HepG2 (cell line): ENCODE data around the gene MUC6. TPM values are rescaled to one million over a fixed set of nuclear protein-coding genes. Genes with fewer than 3 reads are reported as not detected.

Experiments used
- ATAC-seq: fragments of 200-7000 bp; cut with Tn5 transposase; 3 replicates; pipeline ENCODE4 v1.9.1; 2020; ENCODE audit warnings: mild to moderate bottlenecking, moderate library complexity
- BruUV-seq: library from RNA; stranded (reverse); fragments of 400-500 nt; replicated peaks from 2 replicates; lab custom pipeline; 2021; lab: Mats Ljungman, UMichigan
- CTCF ChIA-PET: fragments of 300-600 bp; formaldehyde crosslinking; extraction: SDS; loops from one replicate; lab custom pipeline; 2021; ENCODE audit warnings: low total read pairs, inconsistent platforms, low intra/inter-chr PET ratio; lab: Yijun Ruan, JAX
- POLR2A ChIA-PET: fragments of 350-600 bp; sonication (Branson Sonifier 250); formaldehyde crosslinking; loops from one replicate; lab custom pipeline; 2020; ENCODE audit warnings: antibody characterized with exemption, inconsistent platforms; lab: Yijun Ruan, JAX
- DNase-seq: peaks from one replicate; pipeline ENCODE4 v3.0.0-alpha.2; 2015; ENCODE audit warnings: low spot score
- FAIRE-seq: peaks from 3 replicates; lab custom pipeline; 2011; peaks lifted over from hg19 to GRCh38; lab: Jason Lieb, UNC
- H2AFZ ChIP-seq: one replicate; pipeline ENCODE4 v1.6.1; 2011; ENCODE audit warnings: low read length, inconsistent platforms
- H3K27ac ChIP-seq: fragments of 300-600 bp; 3 replicates; pipeline ENCODE4 v1.8.0; 2011; ENCODE audit warnings: mixed run types, mild to moderate bottlenecking, mixed read lengths, low read length, inconsistent platforms; ENCODE audit not compliant: insufficient read depth; ENCODE audit errors: extremely low read length
- H3K27me3 ChIP-seq, 2 experiments: fragments of 200-600 bp in 1 of 2; 2 replicates in 1 of 2; 3 replicates in 1 of 2; pipeline versions ENCODE4 v1.6.0 to v1.8.0; 2011; ENCODE audit warnings: low read length in 2 of 2, mild to moderate bottlenecking in 2 of 2, moderate library complexity in 2 of 2, inconsistent platforms in 1 of 2; ENCODE audit not compliant: insufficient read depth in 2 of 2, control insufficient read depth in 1 of 2
- H3K36me3 ChIP-seq, 2 experiments: fragments of 200-600 bp in 1 of 2; replicated peaks in 1 of 2; 2 replicates in 1 of 2; 3 replicates in 1 of 2; pipeline versions ENCODE4 v1.5.1 to v1.8.0; 2011; ENCODE audit warnings: low read length in 2 of 2, inconsistent platforms in 1 of 2; ENCODE audit not compliant: insufficient read depth in 2 of 2, control insufficient read depth in 1 of 2
- H3K4me1 ChIP-seq: 2 replicates; pipeline ENCODE4 v1.5.1; 2012; ENCODE audit warnings: low read length, inconsistent platforms; ENCODE audit not compliant: insufficient read depth
- H3K4me2 ChIP-seq: 2 replicates; pipeline ENCODE4 v1.6.0; 2011; ENCODE audit warnings: low read depth, low read length, inconsistent platforms
- H3K4me3 ChIP-seq, 3 experiments: fragments of 200-600 bp in 1 of 3; sonication (generic), shearing (Covaris generic) in 1 of 3; replicated peaks in 1 of 3; 2 replicates each; pipeline ENCODE4 v1.5.1; 2011 to 2016; ENCODE audit warnings: low read length in 3 of 3, inconsistent platforms in 2 of 3, low read depth in 2 of 3, mild to moderate bottlenecking in 2 of 3, control low read depth in 1 of 3, mixed read lengths in 1 of 3; ENCODE audit not compliant: insufficient read depth in 1 of 3
- H3K79me2 ChIP-seq: one replicate; pipeline ENCODE4 v1.6.1; 2011; ENCODE audit warnings: low read length, inconsistent platforms; ENCODE audit not compliant: insufficient read depth
- H3K9ac ChIP-seq: 2 replicates; pipeline ENCODE4 v1.6.0; 2011; ENCODE audit warnings: mild to moderate bottlenecking, low read depth, low read length, inconsistent platforms; ENCODE audit not compliant: insufficient read depth
- H3K9me3 ChIP-seq: 2 replicates; pipeline ENCODE4 v1.5.1; 2012; ENCODE audit warnings: mild to moderate bottlenecking, low read length
- H4K20me1 ChIP-seq: 2 replicates; pipeline ENCODE4 v1.6.0; 2011; ENCODE audit warnings: inconsistent platforms, mild to moderate bottlenecking, low read length, moderate library complexity; ENCODE audit not compliant: insufficient read depth
- BORCS8-MEF2B ChIP-seq: sonication (generic); formaldehyde crosslinking; IDR thresholded peaks from 2 replicates; pipeline ENCODE4 v1.8.0; 2022; ENCODE audit warnings: mild to moderate bottlenecking, missing genetic modification reagents
- DBP ChIP-seq: sonication (generic); formaldehyde crosslinking; IDR thresholded peaks from 2 replicates; pipeline ENCODE4 v1.4.0; 2020; ENCODE audit warnings: missing genetic modification reagents; ENCODE audit errors: not compliant biosample characterization
- ETV6 ChIP-seq: sonication (generic); formaldehyde crosslinking; conservative IDR thresholded peaks from 2 replicates; pipeline ENCODE4 v1.4.0; 2020; ENCODE audit warnings: missing genetic modification reagents
- HCFC1 ChIP-seq: fragments of 150-350 bp; IDR thresholded peaks from 2 replicates; pipeline ENCODE4 v1.6.1; 2014; ENCODE audit warnings: low read depth, low read length
- HNRNPLL ChIP-seq: fragments of 200-400 bp; formaldehyde crosslinking; IDR thresholded peaks from 2 replicates; pipeline ENCODE4 v1.6.1; 2017; ENCODE audit warnings: mild to moderate bottlenecking, low read depth, low read length; ENCODE audit not compliant: poor library complexity, severe bottlenecking
- KDM2A ChIP-seq: sonication (generic); formaldehyde crosslinking; IDR thresholded peaks from 2 replicates; pipeline ENCODE4 v1.4.0; 2020; ENCODE audit warnings: low read depth, missing genetic modification reagents, borderline replicate concordance
- NFYC ChIP-seq: IDR thresholded peaks from 2 replicates; pipeline ENCODE4 v1.6.1; 2016; ENCODE audit warnings: missing genetic modification reagents, missing compliant biosample characterization
- REPIN1 ChIP-seq: sonication (generic); formaldehyde crosslinking; IDR thresholded peaks from 2 replicates; pipeline ENCODE4 v1.8.0; 2022; ENCODE audit warnings: missing genetic modification reagents, low read depth, mild to moderate bottlenecking, borderline replicate concordance
- SNRNP70 ChIP-seq: fragments of 200-400 bp; formaldehyde crosslinking; IDR thresholded peaks from 2 replicates; pipeline ENCODE4 v1.6.1; 2017; ENCODE audit warnings: mild to moderate bottlenecking, low read depth, low read length, moderate library complexity
- TFDP2 ChIP-seq: sonication (generic); formaldehyde crosslinking; IDR thresholded peaks from 2 replicates; pipeline ENCODE4 v1.4.0; 2020; ENCODE audit warnings: missing genetic modification reagents
- ZNF142 ChIP-seq: sonication (generic); formaldehyde crosslinking; IDR thresholded peaks from 2 replicates; pipeline ENCODE4 v1.4.0; 2020; ENCODE audit warnings: missing genetic modification reagents
- ZNF317 ChIP-seq: sonication (generic); formaldehyde crosslinking; IDR thresholded peaks from 2 replicates; pipeline ENCODE4 v1.5.0; 2020; ENCODE audit warnings: mild to moderate bottlenecking, missing genetic modification reagents
- ZNF329 ChIP-seq: sonication (generic); formaldehyde crosslinking; IDR thresholded peaks from 2 replicates; pipeline ENCODE4 v1.9.0; 2021; ENCODE audit warnings: low read depth, mild to moderate bottlenecking, missing genetic modification reagents
- ZNF557 ChIP-seq: sonication (generic); formaldehyde crosslinking; IDR thresholded peaks from 2 replicates; pipeline ENCODE4 v1.4.0; 2020; ENCODE audit warnings: missing genetic modification reagents
- ZNF567 ChIP-seq: sonication (generic); formaldehyde crosslinking; IDR thresholded peaks from 2 replicates; pipeline ENCODE4 v1.8.1; 2023; ENCODE audit warnings: mild to moderate bottlenecking, missing genetic modification reagents, borderline replicate concordance
- ZNF761 ChIP-seq: sonication (generic); formaldehyde crosslinking; conservative IDR thresholded peaks from 2 replicates; pipeline ENCODE4 v1.4.0; 2020; ENCODE audit warnings: mild to moderate bottlenecking, missing genetic modification reagents
- ZNF83 ChIP-seq: sonication (generic); formaldehyde crosslinking; IDR thresholded peaks from 2 replicates; pipeline ENCODE4 v1.4.0; 2020; ENCODE audit warnings: missing genetic modification reagents, mild to moderate bottlenecking, borderline replicate concordance
- ZZZ3 ChIP-seq: sonication (generic); formaldehyde crosslinking; IDR thresholded peaks from 2 replicates; pipeline ENCODE4 v1.4.0; 2020; ENCODE audit warnings: missing genetic modification reagents, mild to moderate bottlenecking, borderline replicate concordance
- WGBS: methylation state at CpG from one replicate; pipeline ENCODE4 v1.1.6; 2017; ENCODE audit warnings: low lambda C conversion rate; 5-methylcytosine and 5-hydroxymethylcytosine counted together
- in situ Hi-C: cut with HindIII; loops from 2 replicates; pipeline ENCODE4 v1.10.0; 2017; ENCODE audit warnings: low pct_unique_long_range_greater_than_20kb; ENCODE audit not compliant: extremely low pct_ligation_motif_present
- intact Hi-C: fragments of 100-400 bp; cut with micrococcal nuclease; formaldehyde crosslinking; loops from one replicate; pipeline ENCODE4 v1.10.0; 2022; ENCODE audit not compliant: unreplicated experiment
- polyA plus RNA-seq, 8 experiments: library from polyadenylated mRNA; depleted of rRNA in 3 of 8; stranded (reverse) in 7 of 8; unstranded in 1 of 8; fragments of >200 nt; fragmentation: Illumina TruSeq in 4 of 8; extraction: Trizol in 4 of 8; gene quantifications; 2 replicates each; pipeline versions ENCODE4 v1.2.1 to v1.2.3, GENCODE V29; 2011 to 2016; ENCODE audit warnings: low read depth in 4 of 8, missing spikeins in 1 of 8, mixed read lengths in 1 of 8; ENCODE audit not compliant: insufficient read depth in 1 of 8
- total RNA-seq, 5 experiments: library from RNA; depleted of rRNA; stranded (reverse); fragments of >200 nt; fragmentation: Illumina TruSeq; extraction: Trizol; gene quantifications; 2 replicates each; pipeline ENCODE4 v1.2.3, GENCODE V29; 2016; ENCODE audit warnings: low read depth in 1 of 5

The MUC6 gene
- total and polyA plus RNA-seq, 2 of the 13 experiments (the other 11 are each of a cell fraction or from before 2014, with no cell fraction given): not detected

- ChIA-PET POLR2A (no interaction called here), CTCF (no interaction called here)
- H3K9me3 ChIP-seq: no peaks in the 10 kb centered on the region
- no peak overlapping the region for H3K4me2 ChIP-seq
- H4K20me1 ChIP-seq: 0 out of 2 replicates have a peak, but pooled peaks cover 4% of the 10 kb centered on the region
- H3K79me2 ChIP-seq: no peaks in the 10 kb centered on the region
- no peak overlapping the region for H3K27ac ChIP-seq
- no peaks in the 10 kb centered on the region for H3K4me1 ChIP-seq
- in situ Hi-C loops: no loop called here
- H2AFZ ChIP-seq: no peak overlapping the region
- BruUV-seq: no TSS peak
- ATAC-seq (no peak), FAIRE-seq (no peak), DNase-seq (no peak)
- WGBS: 94% methylated on average over 8 of the region's 10 CpGs
- H3K27me3 ChIP-seq: no peaks in the 10 kb centered on the region
- no peak overlapping the region for H3K4me3 ChIP-seq
- H3K36me3 ChIP-seq: peaks cover 25 to 50% of the 10 kb centered on the region in 2 experiments; a peak in 4 of 5 replicates
- H3K9ac ChIP-seq: no peak overlapping the region
- intact Hi-C loops: no loop called here
- TF ChIP-seq ZNF761 (CRISPR knock-in tag) (no peak), ZZZ3 (no peak), DBP (CRISPR knock-in tag) (no peak), HCFC1 (no peak), BORCS8-MEF2B (CRISPR knock-in tag) (no peak), ZNF329 (CRISPR knock-in tag) (no peak), HNRNPLL (no peak), ZNF557 (no peak), ETV6 (no peak), REPIN1 (CRISPR knock-in tag) (no peak), ZNF567 (CRISPR knock-in tag) (no peak), TFDP2 (no peak), SNRNP70 (no peak), ZNF142 (CRISPR knock-in tag) (no peak), KDM2A (no peak), ZNF83 (CRISPR knock-in tag) (no peak), NFYC (no peak), ZNF317 (CRISPR knock-in tag) (no peak)
Measured at GRCh38 chr11:999009-999408, 37.5 kb downstream of the MUC6 start.
